ENCODE measurements around the gene P3H1.

Gene P3H1

DNA sequence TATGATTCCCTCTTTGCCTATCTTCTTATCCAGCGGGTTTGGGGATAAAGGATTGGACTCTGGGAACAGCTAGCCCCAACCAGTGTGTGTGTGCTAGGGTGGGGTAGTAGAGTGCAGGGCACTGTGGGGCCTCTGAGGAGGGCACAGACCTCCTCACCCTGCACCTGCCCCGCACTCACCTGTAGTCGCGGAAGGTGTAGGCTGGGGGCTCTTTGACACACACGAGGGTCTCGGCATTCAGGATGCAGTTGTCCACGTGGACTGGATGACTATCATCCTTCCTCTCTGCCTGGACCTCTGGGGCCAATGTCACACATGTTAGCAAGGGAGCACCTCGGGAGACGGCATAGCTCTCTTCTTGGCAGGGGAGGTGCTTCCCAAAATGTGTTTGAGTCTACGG is 18.8 kb downstream of the P3H1 start:
- DNase-seq (ENCODE audit: low read depth), result no peak
- no peak overlapping the region for H3K4me3 ChIP-seq (ENCODE audit: low read depth, low read length)

DNA sequence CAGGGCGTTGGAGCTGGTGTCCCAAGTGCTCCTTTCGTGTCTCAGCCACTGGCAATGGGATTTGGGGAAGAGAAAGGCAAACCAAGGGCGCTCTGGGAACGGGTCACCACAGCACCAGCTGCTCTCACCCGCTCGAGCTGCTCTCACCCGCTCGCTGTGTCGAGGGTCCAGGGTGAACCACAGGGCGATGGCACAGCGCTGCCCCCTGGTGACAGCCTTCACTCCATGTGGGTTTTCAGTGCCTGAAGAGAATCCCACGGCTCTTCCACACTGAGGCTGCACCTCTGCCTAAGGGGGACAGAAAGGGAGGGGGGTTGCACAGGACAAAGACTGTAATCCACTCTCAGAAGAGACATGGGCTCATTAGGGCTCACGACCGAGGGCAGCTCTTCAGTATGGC is 19.7 kb downstream of the P3H1 start:
- H3K4me3 ChIP-seq (ENCODE audit: low read depth, low read length), result no peak overlapping the region
- no peak for DNase-seq (ENCODE audit: low read depth)

DNA sequence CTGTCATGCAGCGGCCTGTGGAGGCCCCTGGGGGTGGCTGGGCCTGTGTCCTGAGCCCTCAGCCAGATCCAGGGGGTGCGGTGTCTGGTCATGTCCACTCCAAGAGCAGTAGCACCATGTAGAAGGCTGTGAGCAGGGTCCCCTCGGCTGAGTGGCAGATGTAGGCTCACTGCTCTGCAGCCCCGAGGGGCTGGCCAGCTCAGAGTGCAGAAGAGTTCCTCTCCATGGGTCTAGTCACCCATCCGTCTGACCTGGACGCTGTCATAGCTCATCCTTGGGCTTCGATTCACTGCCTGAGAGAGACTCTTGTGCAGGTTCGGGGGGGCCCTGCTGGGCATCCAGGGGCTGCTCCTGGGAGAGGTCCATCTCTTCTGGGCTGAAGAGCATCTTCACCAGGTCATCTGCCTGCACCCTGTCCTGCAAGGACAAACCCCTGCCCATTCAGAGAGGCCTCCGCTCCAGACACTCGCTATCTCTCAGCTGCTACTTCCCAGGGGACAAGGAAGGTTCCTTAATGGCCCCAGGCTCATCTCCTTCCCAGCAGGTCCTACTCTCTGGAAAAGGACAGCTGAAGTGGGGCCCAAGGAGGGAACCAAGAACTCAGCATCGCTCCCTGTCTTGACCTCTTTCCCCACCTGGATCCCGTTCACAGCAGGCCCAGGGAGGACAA is 20.3 kb downstream of the P3H1 start:
- H3K4me3 ChIP-seq (ENCODE audit: low read depth, low read length), result no peak overlapping the region
- no peak for DNase-seq (ENCODE audit: low read depth)

DNA sequence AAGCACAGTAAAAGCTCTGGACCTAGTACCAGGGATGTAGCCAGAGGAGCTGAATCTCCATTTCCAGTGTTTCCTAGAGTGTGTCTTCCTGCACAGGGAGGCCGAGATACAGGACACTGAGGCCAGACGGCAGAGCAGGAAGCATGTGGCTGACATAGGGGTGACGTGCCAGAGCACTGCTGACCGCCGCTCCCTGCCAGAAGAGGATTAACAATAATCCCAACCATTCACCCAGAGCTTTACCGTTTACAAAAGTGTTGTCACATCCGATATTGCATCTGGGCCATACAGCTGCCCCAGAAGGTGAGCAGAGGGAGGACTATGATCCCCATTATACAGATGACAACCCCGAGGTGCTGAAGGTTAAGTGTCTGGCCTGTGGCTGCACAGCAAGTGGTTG is 21.0 kb downstream of the P3H1 start:
- DNase-seq (ENCODE audit: low read depth), result no peak
- H3K4me3 ChIP-seq (ENCODE audit: low read depth, low read length), result no peak overlapping the region

DNA sequence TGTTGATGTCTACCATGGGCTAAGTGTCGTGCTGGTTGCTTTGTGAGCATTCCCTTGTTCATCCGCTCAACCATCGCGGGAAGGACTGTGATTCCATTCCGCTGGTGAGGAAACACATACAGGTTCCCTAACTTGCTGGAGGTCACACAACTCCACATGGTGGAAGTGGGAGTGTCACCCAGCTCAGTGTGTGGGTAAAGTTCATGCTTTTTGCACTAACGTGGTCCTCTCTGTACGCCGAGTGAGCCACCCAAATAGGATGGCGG is 22.7 kb downstream of the P3H1 start:
- no peak for DNase-seq (ENCODE audit: low read depth)
- no peak overlapping the region for H3K4me3 ChIP-seq (ENCODE audit: low read depth, low read length)

DNA sequence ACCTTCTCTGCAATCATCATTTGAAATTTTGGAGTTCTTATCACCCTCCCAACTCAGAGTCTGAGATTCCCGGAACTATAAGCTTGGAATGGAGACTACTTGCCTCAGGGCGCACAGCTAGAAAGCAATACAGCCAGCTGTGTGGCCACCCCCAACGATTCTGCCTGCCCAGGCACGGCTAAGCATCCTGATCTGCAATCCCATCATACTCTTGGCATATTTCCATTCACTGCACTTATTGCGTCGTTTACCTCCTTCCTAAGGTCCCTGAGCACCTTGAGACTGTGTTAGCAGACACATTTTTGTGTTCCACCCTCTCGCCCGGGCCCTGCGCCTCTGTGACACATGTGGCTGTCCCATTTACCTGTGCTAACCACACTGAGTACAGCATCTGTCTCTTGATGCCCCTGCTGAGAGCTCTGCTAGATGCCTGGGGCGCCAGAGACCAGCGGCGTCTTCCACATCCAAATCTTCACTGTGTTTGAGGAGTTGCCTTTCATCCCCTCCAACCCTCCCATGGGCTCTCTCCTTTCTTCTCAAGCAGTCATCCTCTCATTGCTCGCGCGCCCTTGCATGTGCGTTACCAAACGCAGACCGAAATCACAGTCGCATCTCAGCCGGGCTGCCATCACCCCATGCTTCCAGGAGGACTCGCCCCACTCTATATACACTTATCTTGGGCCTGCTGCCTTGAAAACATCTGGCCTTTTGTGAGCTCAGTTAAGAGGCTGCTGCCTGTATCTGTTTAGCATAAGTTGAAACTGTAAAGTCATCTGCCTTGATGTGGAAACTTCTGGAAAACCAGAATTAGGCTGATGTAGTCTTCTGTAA is 23.3 kb downstream of the P3H1 start:
- no peak overlapping the region for H3K4me3 ChIP-seq (ENCODE audit: low read depth, low read length)
- DNase-seq (ENCODE audit: low read depth), result no peak

DNA sequence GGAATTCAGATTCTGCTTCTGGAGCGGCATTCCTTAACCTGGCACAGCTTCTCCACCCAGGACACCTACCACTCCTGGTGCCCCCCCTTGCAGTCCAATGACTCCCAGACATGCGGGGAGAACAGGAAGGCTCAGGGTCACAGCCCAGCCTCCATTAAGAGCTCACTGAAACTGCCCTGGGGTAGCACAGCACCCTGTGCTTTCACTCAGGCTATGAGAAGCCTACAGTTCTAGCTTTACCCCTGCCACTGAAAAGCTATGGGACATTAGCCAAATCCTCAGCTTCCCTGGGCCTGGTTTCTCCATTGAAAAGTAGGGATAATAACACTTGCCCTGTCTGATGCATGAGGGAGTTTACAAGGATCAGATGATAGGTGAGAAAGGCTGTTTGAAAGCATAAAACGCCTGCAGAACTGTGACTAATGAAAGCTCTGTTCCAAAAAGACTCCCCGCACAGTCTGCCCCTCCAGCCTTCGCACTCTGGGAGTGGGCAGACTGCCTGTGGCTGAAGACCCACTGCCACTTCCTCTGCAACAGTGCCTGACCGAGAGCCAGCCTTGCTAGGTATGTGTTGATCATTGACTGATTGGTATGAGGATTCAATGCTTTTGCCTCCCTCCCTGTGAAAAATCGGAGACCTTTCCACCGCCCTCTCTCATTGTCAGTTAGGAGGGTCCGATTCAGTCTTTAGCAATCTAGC is 24.1 kb downstream of the P3H1 start:
- H3K4me3 ChIP-seq (ENCODE audit: low read depth, low read length), result no peak overlapping the region
- no peak for DNase-seq (ENCODE audit: low read depth)

DNA sequence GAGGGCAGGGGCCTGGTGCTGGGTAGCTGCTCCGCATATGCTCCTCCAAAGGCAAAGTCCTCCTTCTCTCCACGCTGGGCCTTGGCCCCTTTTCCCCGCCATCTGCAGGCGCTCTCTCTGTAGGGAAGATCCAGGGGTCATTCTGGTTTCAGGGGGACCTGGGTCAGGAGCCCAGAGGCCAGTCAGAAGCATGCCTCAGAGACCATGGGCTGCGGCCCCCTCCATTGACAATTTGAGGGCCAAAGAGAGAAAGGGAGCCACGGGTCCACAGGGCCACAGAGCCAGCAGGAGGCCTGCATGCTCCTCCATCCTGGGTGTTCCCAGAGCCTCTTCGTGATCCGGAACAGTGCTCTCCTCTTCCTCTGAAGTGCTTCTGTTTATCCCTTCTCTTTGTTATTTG is 24.7 kb downstream of the P3H1 start:
- no peak overlapping the region for H3K4me3 ChIP-seq (ENCODE audit: low read depth, low read length)
- no peak for DNase-seq (ENCODE audit: low read depth)

DNA sequence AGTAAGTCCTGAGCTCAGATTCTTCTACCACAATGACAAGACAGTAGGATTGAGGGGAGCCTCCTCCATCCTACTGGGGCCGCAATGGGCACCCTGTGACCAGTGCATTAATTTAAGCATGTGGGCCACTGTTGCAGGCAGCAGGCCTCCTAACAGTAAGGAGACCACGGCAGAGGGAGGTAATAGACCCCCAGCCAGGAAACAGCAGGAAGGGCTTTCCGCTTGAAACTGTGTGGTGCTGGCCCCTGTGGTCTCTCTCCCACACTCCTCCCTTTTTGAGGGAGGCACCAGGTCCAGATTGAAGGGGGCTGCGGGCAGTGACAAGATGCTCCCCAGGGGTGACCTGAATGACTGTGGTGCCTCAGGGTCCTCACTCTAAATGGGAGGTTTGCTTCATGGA is 25.1 kb downstream of the P3H1 start:
- DNase-seq (ENCODE audit: low read depth), result no peak
- H3K4me3 ChIP-seq (ENCODE audit: low read depth, low read length), result no peak overlapping the region

DNA sequence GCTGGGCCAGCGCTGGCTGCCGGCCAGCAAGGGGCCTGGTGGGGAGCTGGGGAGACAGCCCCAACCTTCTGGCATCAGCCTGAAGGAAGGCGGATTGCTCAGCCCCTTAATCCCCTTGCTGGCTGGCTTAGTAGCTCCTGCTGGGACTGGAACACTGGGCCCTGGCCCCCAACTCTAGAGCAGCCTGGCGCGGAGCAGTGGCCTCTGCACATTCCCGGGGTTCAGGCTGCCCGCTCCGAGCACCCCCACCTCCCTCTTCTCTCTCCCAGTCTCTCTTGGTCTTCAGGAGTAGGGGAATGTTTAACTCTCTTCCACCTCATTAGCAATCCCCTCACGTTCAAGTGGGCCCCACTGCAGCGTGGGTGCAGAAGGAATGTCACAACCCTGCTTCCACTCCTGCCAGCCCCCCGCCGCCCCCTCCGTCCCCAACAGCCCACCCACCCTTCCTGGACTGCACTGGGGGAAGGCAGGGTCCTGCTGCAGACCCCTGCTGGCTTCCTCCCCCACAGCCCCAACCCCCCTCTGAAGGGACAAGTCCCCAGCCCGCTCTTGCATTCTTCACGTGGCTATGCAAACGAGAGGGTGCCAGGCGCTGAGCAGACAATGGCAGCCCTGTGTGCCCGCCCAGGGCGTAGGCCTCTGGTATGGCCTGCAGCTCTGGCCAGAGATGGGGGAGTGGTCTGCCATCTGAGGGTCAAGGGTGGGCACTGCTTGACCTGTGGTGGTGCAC is 25.8 kb downstream of the P3H1 start:
- no peak for DNase-seq (ENCODE audit: low read depth)
- H3K4me3 ChIP-seq (ENCODE audit: low read depth, low read length), result no peak overlapping the region

DNA sequence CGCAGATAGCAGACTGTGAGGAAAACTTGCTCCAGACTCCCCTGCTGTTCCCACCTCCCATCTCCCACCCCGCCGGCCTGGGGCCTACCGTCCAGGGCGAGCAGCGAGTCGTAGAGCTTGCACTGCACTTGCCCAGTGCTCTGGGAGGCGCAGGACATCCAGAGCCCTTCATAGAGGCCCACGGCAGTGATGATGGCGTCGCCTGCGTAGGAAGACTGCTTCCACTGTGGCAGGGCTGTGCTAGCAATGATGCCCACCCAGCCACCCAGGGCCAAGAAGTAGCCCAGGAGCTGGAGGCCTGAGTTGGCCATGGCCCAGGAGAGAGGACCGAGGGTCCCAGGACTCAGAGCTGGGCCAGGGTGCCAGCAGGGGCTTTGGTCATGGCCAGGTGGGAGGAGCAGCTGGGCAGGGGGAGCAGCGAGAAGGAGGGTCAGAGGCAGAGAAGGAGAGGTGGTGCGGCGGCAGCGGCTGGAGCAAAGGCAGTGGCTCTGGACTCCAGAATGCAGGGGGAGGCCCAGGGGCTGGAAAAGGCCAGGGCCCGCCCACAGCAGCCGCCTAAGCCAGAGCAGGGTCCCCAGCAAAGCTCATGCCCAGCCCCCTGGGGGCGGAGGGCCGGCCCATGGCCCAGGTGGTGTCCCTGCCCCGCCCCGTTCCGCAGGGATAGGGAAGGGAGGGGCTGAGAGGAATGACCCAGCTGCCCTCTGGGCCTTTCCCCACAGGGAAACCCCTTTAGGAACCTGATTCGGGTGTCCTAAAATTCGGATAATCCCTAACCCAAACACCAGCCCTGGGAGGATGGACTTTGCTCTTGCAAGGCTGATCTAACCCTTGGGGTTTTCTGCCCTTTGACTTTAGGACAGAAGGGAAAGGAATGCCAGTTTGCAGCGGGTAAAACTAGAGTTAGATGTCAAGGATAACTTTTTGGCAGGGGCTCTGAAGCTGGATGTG is 26.8 kb downstream of the P3H1 start, which contains the start of gene CLDN19:
TSS of gene CLDN19 (minus strand) at position 484 of the 948 bp plus-strand sequence. CDS start at position 311, 173 bp downstream.
- no peak within 1 kb of the TSS for H3K4me3 ChIP-seq (ENCODE audit: low read depth, low read length)

DNA sequence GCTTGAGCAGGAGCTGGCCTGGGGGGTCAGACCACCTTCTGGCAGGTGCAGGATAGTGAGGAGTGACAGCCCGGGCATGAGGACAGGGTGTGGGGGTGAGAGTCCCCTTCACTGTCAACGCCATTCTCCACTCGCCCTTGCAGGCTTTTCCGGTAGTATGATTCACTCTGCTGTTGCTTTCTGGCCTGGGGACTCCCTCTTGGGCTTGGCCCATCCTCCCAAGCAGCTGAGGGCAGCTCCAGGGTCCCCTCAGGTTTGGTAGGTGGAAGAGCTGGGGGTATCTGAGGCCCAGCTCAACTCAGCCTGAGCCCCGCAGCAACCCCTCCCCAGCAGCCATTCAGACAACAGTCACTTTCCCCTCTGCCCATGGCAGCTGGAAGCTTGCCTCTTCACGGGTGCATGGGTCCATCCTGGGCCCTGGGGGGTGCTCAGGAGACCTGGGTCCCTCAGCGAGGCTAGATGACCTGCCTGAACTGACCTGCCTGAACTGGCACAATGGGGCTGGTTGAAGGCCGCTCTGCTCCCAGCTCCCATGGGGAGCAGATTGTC is 28.1 kb downstream of the P3H1 start:
- no peak overlapping the region for H3K4me3 ChIP-seq (ENCODE audit: low read depth, low read length)
- DNase-seq (ENCODE audit: low read depth), result no peak

More for the DNA sequence above, 26.8 kb downstream of the P3H1 start, which contains the start of gene CLDN19:
- DNase-seq (ENCODE audit: low read depth), result no peak

DNA sequence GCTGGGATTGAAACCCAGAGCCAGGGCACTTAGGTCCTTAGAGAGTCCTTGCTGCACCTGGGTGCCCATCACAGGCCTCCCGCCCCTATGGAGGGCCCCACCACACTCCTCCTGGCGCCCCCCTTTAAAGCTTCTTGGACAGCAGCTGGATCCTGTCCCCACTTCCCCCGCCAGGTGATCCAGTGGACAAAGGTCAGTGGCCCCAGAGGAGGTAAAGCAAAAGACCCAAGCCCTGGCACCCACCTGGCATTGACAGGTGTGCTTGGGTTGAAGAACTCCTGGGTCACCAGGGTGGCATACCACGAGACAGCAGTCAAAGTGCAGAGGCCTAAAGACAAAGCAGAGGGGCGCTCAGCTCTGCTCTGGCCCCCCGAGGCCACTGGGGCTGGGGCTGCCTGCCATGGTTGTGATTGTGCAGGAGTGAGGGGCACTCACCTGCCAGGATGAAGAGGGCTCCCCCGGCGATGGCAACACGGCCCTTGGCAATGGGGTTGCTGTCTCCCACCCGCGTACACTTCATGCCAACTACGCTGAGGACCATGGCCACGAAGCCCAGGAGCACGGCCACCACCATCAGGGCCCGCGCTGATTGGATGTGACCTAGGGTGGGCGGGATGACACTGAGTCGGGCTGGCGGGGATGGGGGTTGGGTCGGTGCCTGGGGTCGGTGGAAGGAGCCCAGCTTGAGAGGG is 28.7 kb downstream of the P3H1 start:
- no peak for DNase-seq (ENCODE audit: low read depth)

DNA sequence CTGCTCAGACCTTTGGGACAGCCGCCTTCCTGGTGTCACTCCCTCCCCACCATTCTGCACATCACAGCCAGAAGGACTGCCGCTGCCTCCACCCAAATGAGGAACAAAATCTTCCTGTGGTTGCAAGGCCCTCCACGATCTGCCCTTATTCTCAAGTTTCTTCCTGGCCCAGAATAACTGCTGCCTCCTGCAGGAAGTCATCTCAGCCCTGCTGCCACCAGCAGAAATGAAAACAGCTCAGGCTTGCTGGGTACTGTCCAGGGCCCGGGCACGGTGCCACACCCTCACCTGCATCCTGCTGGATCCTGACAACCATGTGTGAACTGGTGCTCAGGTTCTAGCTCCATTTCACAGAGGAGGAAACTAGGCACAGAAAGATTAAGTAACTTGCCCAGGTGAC is 29.6 kb downstream of the P3H1 start:
- no peak overlapping the region for H3K4me3 ChIP-seq (ENCODE audit: low read depth, low read length)
- no peak for DNase-seq (ENCODE audit: low read depth)

More for the DNA sequence above, 28.7 kb downstream of the P3H1 start:
- H3K4me3 ChIP-seq (ENCODE audit: low read depth, low read length), result no peak overlapping the region

DNA sequence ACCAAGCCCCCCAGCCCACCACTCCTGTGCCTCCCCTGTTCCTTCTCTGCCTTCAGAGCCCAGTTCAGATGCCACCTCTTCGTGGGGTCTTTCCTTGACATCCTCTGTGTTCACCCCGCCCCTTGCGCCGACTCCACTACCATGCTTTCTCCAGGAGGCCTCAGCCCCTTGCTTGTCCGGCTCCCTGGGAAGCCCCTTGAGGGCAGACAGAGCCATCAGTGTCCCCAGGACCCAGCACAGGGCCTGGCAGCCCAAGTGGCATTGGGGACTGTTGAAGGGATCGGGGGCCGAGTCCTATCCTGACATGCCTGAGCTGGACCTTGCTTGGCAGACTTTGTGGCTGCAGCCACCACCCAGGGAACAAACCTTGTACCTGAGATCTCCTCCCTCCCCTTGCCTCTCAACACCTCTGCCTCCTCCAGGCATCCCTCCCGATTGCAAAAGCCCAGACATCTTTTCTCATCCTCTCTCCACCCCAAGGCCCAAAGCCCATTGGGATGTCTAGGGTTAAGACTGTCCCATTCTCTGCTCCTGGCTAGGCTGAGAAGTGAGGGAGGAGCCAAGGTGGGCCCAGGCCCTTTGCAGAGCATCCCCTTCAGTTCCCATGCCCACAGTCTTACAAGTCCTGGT is 30.1 kb downstream of the P3H1 start:
- DNase-seq (ENCODE audit: low read depth), result no peak
- H3K4me3 ChIP-seq (ENCODE audit: low read depth, low read length), result no peak overlapping the region

DNA sequence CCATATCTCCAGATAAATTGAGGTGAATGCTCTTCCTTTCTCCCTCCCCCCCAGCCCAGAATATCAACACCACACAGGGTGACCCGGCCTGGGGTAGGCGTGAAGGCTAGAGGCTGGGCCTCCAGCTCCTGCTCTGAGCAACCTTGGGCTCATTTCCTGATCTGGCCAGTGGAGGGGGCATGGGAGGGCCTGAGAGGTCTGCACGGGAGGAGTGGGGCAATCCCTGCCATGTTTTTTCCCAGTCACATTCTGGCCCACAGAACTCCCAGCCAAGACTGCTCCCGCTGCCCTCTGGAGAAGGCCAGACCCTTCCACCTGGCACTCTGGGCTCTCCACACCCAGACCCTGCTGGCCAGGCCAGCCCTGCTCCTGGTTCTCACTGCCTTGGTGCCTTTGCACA is 30.7 kb downstream of the P3H1 start:
- no peak overlapping the region for H3K4me3 ChIP-seq (ENCODE audit: low read depth, low read length)
- no peak for DNase-seq (ENCODE audit: low read depth)

DNA sequence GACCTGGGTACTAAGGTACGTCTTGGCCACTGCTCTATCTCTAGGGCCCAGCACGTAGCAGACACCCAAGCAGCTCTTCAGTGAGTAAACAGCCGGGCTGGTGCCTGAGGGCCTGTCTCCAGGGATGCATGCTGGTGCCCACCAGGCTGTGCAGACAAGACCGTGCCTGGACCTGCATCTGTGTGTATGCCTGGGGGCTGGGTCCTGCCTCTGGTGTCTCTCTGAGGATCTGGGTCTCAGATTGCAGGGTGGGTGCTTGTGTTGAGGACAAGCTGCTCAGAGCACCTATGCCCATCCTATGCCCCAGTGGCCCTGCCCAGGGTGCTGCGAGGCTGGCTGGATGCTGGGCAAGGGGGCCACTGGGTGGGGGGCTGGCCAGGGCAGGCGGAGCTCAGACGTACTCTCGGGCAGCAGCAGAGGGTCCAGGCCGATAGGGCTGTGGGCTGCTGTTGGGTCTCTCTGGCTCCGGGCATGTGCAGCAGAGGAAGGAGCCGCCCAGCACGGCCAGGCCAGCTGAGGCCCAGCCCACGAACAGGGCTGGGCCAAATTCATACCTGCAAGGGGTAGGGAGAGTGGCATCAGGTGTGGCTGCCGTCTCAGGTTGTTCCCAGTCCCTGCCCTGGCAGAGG is 31.2 kb downstream of the P3H1 start:
- no peak overlapping the region for H3K4me3 ChIP-seq (ENCODE audit: low read depth, low read length)
- no peak for DNase-seq (ENCODE audit: low read depth)
